Transverse colon (tissue), 4 donors: ENCODE results near the gene SPATA13. TPM values are rescaled to one million over a fixed set of nuclear protein-coding genes. Genes with fewer than 3 reads are reported as not detected.

Experiments
- DNase-seq: peaks from one replicate; pipeline ENCODE4 v3.0.0-alpha.2; 2019
- H3K27ac ChIP-seq, 4 donors: fragments of 200-600 bp; sonication (generic); 2 replicates each; pipeline ENCODE4 v1.5.1; 2016 to 2018; ENCODE audit warnings: inconsistent platforms in 4 of 4
- H3K27me3 ChIP-seq: fragments of 200-600 bp; sonication (generic); 2 replicates; pipeline ENCODE4 v1.5.1; 2017; ENCODE audit warnings: inconsistent platforms
- H3K36me3 ChIP-seq, 4 donors: fragments of 200-600 bp; sonication (generic); 2 replicates each; pipeline ENCODE4 v1.5.1; 2017 to 2019; ENCODE audit warnings: inconsistent platforms in 4 of 4
- H3K4me1 ChIP-seq, 4 donors: fragments of 200-600 bp; sonication (generic); 2 replicates each; pipeline ENCODE4 v1.5.1; 2017 to 2020; ENCODE audit warnings: inconsistent platforms in 4 of 4
- H3K4me3 ChIP-seq, 4 donors: fragments of 200-600 bp; sonication (generic); 1 replicate in 1 of 4; 2 replicates in 3 of 4; pipeline versions ENCODE4 v1.5.1 to v1.6.1; 2017 to 2019; ENCODE audit warnings: inconsistent platforms in 4 of 4
- H3K9me3 ChIP-seq, 2 donors: fragments of 200-600 bp; sonication (generic); 2 replicates each; pipeline ENCODE4 v1.5.1; 2017 to 2019; ENCODE audit warnings: inconsistent platforms in 2 of 2
- CTCF ChIP-seq, 5 experiments: fragments of 200-600 bp in 3 of 5; fragments of 450-650 bp in 2 of 5; sonication (generic) in 3 of 5; IDR thresholded peaks; 1 replicate in 2 of 5; 2 replicates in 3 of 5; pipeline ENCODE4 v1.5.1; 2016 to 2017; ENCODE audit warnings: antibody characterized with exemption in 5 of 5, inconsistent platforms in 3 of 5, mild to moderate bottlenecking in 2 of 5, moderate library complexity in 1 of 5
- EP300 ChIP-seq: sonication (generic); formaldehyde crosslinking; IDR thresholded peaks from one replicate; pipeline ENCODE4 v1.6.1; 2017; ENCODE audit warnings: antibody characterized with exemption, low read depth
- POLR2A ChIP-seq: fragments of 450-650 bp; IDR thresholded peaks from one replicate; pipeline ENCODE4 v1.6.1; 2016; ENCODE audit warnings: antibody characterized with exemption, mild to moderate bottlenecking, moderate library complexity
- POLR2AphosphoS5 ChIP-seq, 3 donors: sonication (generic); formaldehyde crosslinking; IDR thresholded peaks; one replicate each; pipeline ENCODE4 v1.6.1; 2016; ENCODE audit warnings: antibody characterized with exemption in 3 of 3
- WGBS, 2 donors: methylation state at CpG; one replicate each; pipeline ENCODE4 v1.1.5; 2018; ENCODE audit warnings: low coverage in 1 of 2; 5-methylcytosine and 5-hydroxymethylcytosine counted together
- in situ Hi-C, 4 donors: fragments of 200-750 bp; cut with MboI; loops; one replicate each; pipeline versions ENCODE4 v1.15.0 to v1.15.1; 2017; ENCODE audit warnings: low sequenced_read_pairs in 3 of 4, low pct_ligation_motif_present in 1 of 4, low pct_unique_long_range_greater_than_20kb in 1 of 4
- intact Hi-C: fragments of 100-400 bp; cut with DNase I; formaldehyde crosslinking; loops from one replicate; pipeline ENCODE4 v1.15.1; 2023; ENCODE audit warnings: low total_unique reads
- total RNA-seq, 4 donors: library from RNA; depleted of rRNA; stranded (reverse); fragments of >200 nt; gene quantifications; one replicate each; pipeline ENCODE4 v1.1.0, GENCODE V29; 2016

Gene SPATA13
- total RNA-seq, 4 donors from 2014 or later: 85.1 to 612 (median 228) TPM

DNA sequence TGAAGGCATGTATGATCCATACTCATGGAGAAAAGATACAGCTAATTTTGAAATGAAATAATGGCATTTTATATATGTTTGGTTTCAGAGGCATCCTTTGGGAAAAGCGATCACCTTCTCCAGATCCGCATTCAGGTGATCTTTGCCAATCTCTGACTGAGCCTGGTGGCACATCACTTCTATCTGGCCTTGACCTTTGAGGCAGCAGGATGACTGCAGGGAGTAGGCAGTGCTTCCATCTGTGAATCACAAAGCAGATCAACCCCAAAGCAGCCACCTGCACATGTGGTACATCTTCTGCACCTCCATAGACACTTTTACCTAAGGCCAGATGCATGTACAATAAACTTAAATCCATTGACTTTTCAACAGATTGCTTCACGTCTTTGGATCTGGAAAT is 53.4 kb downstream of the SPATA13 start:
- no peak overlapping the region for H3K4me3 ChIP-seq
- no peak overlapping the region for H3K27ac ChIP-seq
- in situ Hi-C loops: loop anchor here in 1 of 4 donors (10.0 kb wide), 1 partner anchor 159 kb away; no protein-coding TSS in a partner anchor
- H3K27me3 ChIP-seq: no peaks in the 10 kb centered on the region
- H3K4me1 ChIP-seq: peaks cover 17 to 36% (median 25%) of the 10 kb centered on the region in 4 donors
- TF ChIP-seq EP300 (no peak), POLR2A (no peak), CTCF (IDR thresholded peaks at IDR 0.05) (no peak), POLR2AphosphoS5 (IDR thresholded peaks at IDR 0.05) (no peak)
- DNase-seq: no peak
- WGBS, 2 donors: 70 to 78% methylated on average over 3 of the region's 3 CpGs
- H3K9me3 ChIP-seq: no peaks in the 10 kb centered on the region
- H3K36me3 ChIP-seq: no peaks in the 10 kb centered on the region
- intact Hi-C loops: no loop called here

DNA sequence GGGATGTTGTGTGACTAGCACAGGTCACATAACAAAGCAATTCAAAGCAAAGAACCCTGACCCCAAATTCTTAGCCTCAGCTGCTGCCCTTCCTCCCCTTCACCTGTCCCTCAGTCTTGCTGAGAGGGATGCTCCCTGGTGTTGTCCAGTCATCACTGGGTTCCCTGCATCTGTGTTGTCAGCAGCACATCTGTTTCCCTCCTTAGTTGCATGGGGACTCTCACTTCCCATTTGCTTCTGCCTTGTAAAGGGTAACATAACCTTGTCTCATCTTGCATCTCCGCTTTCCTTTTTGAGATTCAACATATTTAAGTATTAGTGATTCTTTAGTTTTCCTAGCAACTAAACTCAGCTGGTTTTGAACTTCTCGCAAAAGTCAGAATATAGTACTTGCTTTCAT is 54.0 kb downstream of the SPATA13 start:
- Histone ChIP-seq H3K9me3 (no peaks in the 10 kb centered on the region), H3K4me3 (no peak overlapping the region), H3K27ac (no peak overlapping the region), H3K36me3 (no peaks in the 10 kb centered on the region), H3K4me1 (peaks cover 17 to 36% (median 25%) of the 10 kb centered on the region in 4 donors), H3K27me3 (no peaks in the 10 kb centered on the region)
- intact Hi-C loops: no loop called here
- no peak for TF ChIP-seq EP300
- no peak for TF ChIP-seq CTCF (IDR thresholded peaks at IDR 0.05)
- no peak for TF ChIP-seq POLR2AphosphoS5 (IDR thresholded peaks at IDR 0.05)
- TF ChIP-seq POLR2A: no peak
- DNase-seq: no peak
- WGBS, 2 donors: 70 to 94% methylated on average over 2 of the region's 2 CpGs
- in situ Hi-C loops: loop anchor here in 1 of 4 donors (10.0 kb wide), 1 partner anchor 160 kb away; no protein-coding TSS in a partner anchor

- WGBS, 2 donors: 35% methylated on average over 1 of the region's 1 CpG; no CpG with 5 or more reads in 1 of the 2 donors
- peak overlapping the region in 2 of 4 donors; percentile 4 to 72 for H3K27ac ChIP-seq
- no peak for DNase-seq
Observed at GRCh38 chr13:24215126-24215525, 54.6 kb downstream of the SPATA13 start.

DNA sequence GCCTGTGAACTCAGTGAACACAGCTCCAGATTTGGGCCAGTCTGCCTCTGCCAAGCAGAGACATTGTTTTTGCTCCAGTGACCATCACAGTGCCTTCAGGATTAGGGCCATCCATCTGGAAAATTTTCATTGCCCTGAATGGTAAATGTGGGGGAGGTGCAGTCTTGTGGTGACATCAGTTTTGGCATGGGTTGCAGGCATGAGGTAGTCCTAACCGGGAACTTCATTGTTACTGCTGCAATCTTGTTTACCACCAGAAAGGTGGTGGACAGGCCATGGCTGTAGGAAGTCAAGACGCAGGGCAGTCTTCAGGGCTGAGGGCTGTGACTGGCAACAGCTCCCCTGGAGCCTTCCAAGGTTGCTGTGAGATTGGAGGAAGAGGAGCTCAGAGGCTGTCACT is 55.2 kb downstream of the SPATA13 start:
- 28% methylated on average over 2 of the region's 2 CpGs; no CpG with 5 or more reads in 1 of the 2 donors for whole genome bisulfite sequencing, 2 donors
- in situ Hi-C loops: loop anchor here in 1 of 4 donors (10.0 kb wide), 1 partner anchor 161 kb away; no protein-coding TSS in a partner anchor
- intact Hi-C loops: no loop called here
- peak in 1 of 3 donors; percentile 11 for TF ChIP-seq POLR2AphosphoS5 (IDR thresholded peaks at IDR 0.05)
- no peak for TF ChIP-seq CTCF (IDR thresholded peaks at IDR 0.05)
- H3K4me3 ChIP-seq: no peak overlapping the region
- DNase-seq: no peak
- no peaks in the 10 kb centered on the region for H3K9me3 ChIP-seq
- H3K27me3 ChIP-seq: no peaks in the 10 kb centered on the region
- H3K4me1 ChIP-seq: peaks cover 21 to 45% (median 28%) of the 10 kb centered on the region in 4 donors
- H3K36me3 ChIP-seq: no peaks in the 10 kb centered on the region
- peak overlapping the region in 3 of 4 donors; percentile 4 to 72 (median 25) for H3K27ac ChIP-seq

More at GRCh38 chr13:24215126-24215525, 54.6 kb downstream of the SPATA13 start:
- intact Hi-C loops: no loop called here
- H3K9me3 ChIP-seq: no peaks in the 10 kb centered on the region
- H3K27me3 ChIP-seq: no peaks in the 10 kb centered on the region
- in situ Hi-C loops: loop anchor here in 1 of 4 donors (10.0 kb wide), 1 partner anchor 160 kb away; no protein-coding TSS in a partner anchor
- peaks cover 21 to 40% (median 25%) of the 10 kb centered on the region in 4 donors for H3K4me1 ChIP-seq
- H3K36me3 ChIP-seq: no peaks in the 10 kb centered on the region
- H3K4me3 ChIP-seq: no peak overlapping the region
- TF ChIP-seq POLR2AphosphoS5 (IDR thresholded peaks at IDR 0.05) (no peak), EP300 (no peak), POLR2A (no peak), CTCF (IDR thresholded peaks at IDR 0.05) (no peak)
